Neural progenitor cell (in vitro differentiated cells): ENCODE measurements around the gene HHAT. TPM values are rescaled to one million over a fixed set of nuclear protein-coding genes. Genes with fewer than 3 reads are reported as not detected.

Experiments
- DNase-seq: peaks from one replicate; pipeline ENCODE4 v3.0.0-alpha.2; 2016; ENCODE audit warnings: low spot score
- H2AFZ ChIP-seq: fragments of 200-600 bp; sonication (generic); replicated peaks from 2 replicates; pipeline ENCODE4 v1.6.1; 2016; ENCODE audit warnings: antibody characterized with exemption
- H3F3A ChIP-seq: fragments of 200-600 bp; sonication (generic); 2 replicates; pipeline ENCODE4 v1.6.1; 2016; ENCODE audit warnings: antibody characterized with exemption, low read depth
- H3K27ac ChIP-seq: fragments of 200-600 bp; sonication (generic); 2 replicates; pipeline ENCODE4 v1.5.1; 2016; ENCODE audit warnings: mild to moderate bottlenecking
- H3K27me3 ChIP-seq: fragments of 200-600 bp; sonication (generic); 2 replicates; pipeline ENCODE4 v1.6.1; 2016; ENCODE audit warnings: mild to moderate bottlenecking, moderate library complexity
- H3K36me3 ChIP-seq: fragments of 200-600 bp; sonication (generic); 2 replicates; pipeline ENCODE4 v1.5.1; 2016
- H3K4me1 ChIP-seq: fragments of 200-600 bp; sonication (generic); 2 replicates; pipeline ENCODE4 v1.6.1; 2016; ENCODE audit warnings: mixed run types
- H3K4me2 ChIP-seq: fragments of 200-600 bp; sonication (generic); 2 replicates; pipeline ENCODE4 v1.6.1; 2016
- H3K4me3 ChIP-seq: fragments of 200-600 bp; sonication (generic); 2 replicates; pipeline ENCODE4 v1.5.1; 2016
- H3K79me2 ChIP-seq: fragments of 200-600 bp; sonication (generic); 2 replicates; pipeline ENCODE4 v1.6.1; 2016; ENCODE audit warnings: low read depth
- H3K9ac ChIP-seq: fragments of 200-600 bp; sonication (generic); 2 replicates; pipeline ENCODE4 v1.6.1; 2016
- H3K9me3 ChIP-seq: fragments of 200-600 bp; sonication (generic); 2 replicates; pipeline ENCODE4 v1.5.1; 2016; ENCODE audit warnings: low read depth
- H4K20me1 ChIP-seq: fragments of 200-600 bp; sonication (generic); 2 replicates; pipeline ENCODE4 v1.6.1; 2016; ENCODE audit warnings: low read depth
- H3K27ac Mint-ChIP-seq: 3 replicates; pipeline ENCODE4 v1.8.0; 2021; ENCODE audit warnings: mixed read lengths
- H3K27me3 Mint-ChIP-seq: 2 replicates; pipeline ENCODE4 v1.8.0; 2022; ENCODE audit warnings: low read depth, mild to moderate bottlenecking, inconsistent platforms, moderate library complexity, mixed read lengths; ENCODE audit not compliant: insufficient read depth
- H3K36me3 Mint-ChIP-seq: 3 replicates; pipeline ENCODE4 v1.8.0; 2021; ENCODE audit warnings: mixed read lengths
- H3K4me1 Mint-ChIP-seq: 3 replicates; pipeline ENCODE4 v1.8.0; 2021; ENCODE audit warnings: mixed read lengths
- H3K4me3 Mint-ChIP-seq: 3 replicates; pipeline ENCODE4 v1.8.0; 2021; ENCODE audit warnings: mild to moderate bottlenecking, moderate library complexity, mixed read lengths
- H3K9me3 Mint-ChIP-seq: 3 replicates; pipeline ENCODE4 v1.8.0; 2020; ENCODE audit warnings: mixed read lengths
- CTCF ChIP-seq: fragments of 200-600 bp; sonication (generic); IDR thresholded peaks from 2 replicates; pipeline ENCODE4 v1.5.1; 2017; ENCODE audit warnings: antibody characterized with exemption, mild to moderate bottlenecking
- EZH2 ChIP-seq: fragments of 200-600 bp; sonication (generic); IDR thresholded peaks from 2 replicates; pipeline ENCODE4 v1.6.1; 2017; ENCODE audit warnings: antibody characterized with exemption, mild to moderate bottlenecking, moderate library complexity
- EZH2phosphoT487 ChIP-seq: fragments of 200-600 bp; sonication (generic); IDR thresholded peaks from 2 replicates; pipeline ENCODE4 v1.6.1; 2017; ENCODE audit warnings: antibody characterized with exemption
- total RNA-seq: library from RNA; depleted of rRNA; stranded (reverse); fragments of >200 nt; gene quantifications from 2 replicates; pipeline ENCODE4 v1.2.3, GENCODE V29; 2015; ENCODE audit warnings: low replicate concordance

The HHAT gene
- total RNA-seq, 1 donor from 2014 or later, result 10.3 TPM

- Mint-ChIP-seq H3K9me3 (no peaks in the 10 kb centered on the region), H3K27me3 (peaks cover 2% of the 10 kb centered on the region), H3K36me3 (peaks cover 6% of the 10 kb centered on the region), H3K27ac (no peak overlapping the region), H3K4me3 (no peak overlapping the region), H3K4me1 (peaks cover 2% of the 10 kb centered on the region)
- Histone ChIP-seq H3K4me2 (no peak overlapping the region), H3F3A (no peaks in the 10 kb centered on the region), H3K79me2 (no peaks in the 10 kb centered on the region), H3K27me3 (no peaks in the 10 kb centered on the region), H3K9ac (no peak overlapping the region), H3K27ac (no peak overlapping the region), H3K4me3 (no peak overlapping the region), H3K9me3 (no peaks in the 10 kb centered on the region), H4K20me1 (no peaks in the 10 kb centered on the region), H2AFZ (no peak overlapping the region), H3K4me1 (no peaks in the 10 kb centered on the region), H3K36me3 (no peaks in the 10 kb centered on the region)
- TF ChIP-seq EZH2 (no peak), EZH2phosphoT487 (no peak), CTCF (no peak)
- DNase-seq, result no peak
Observed at GRCh38 chr1:210681158-210681557, 352.5 kb downstream of the HHAT start.

- no peak for DNase-seq
- no peak overlapping the region for H3K4me2 ChIP-seq
- H2AFZ ChIP-seq, result no peak overlapping the region
- no peak overlapping the region for H3K4me3 ChIP-seq
- no peak overlapping the region for H3K4me3 Mint-ChIP-seq
- H3K4me1 ChIP-seq, result no peaks in the 10 kb centered on the region
- H3K79me2 ChIP-seq, result no peaks in the 10 kb centered on the region
- TF ChIP-seq CTCF (no peak), EZH2phosphoT487 (no peak), EZH2 (no peak)
- no peak overlapping the region for H3K27ac ChIP-seq
- H3K36me3 Mint-ChIP-seq, result peaks cover 6% of the 10 kb centered on the region
- H3K27ac Mint-ChIP-seq, result no peak overlapping the region
- H3K4me1 Mint-ChIP-seq, result peaks cover 2% of the 10 kb centered on the region
- peaks cover 2% of the 10 kb centered on the region for H3K27me3 Mint-ChIP-seq
- H3K9me3 ChIP-seq, result no peaks in the 10 kb centered on the region
- no peaks in the 10 kb centered on the region for H4K20me1 ChIP-seq
- H3F3A ChIP-seq, result no peaks in the 10 kb centered on the region
- H3K27me3 ChIP-seq, result no peaks in the 10 kb centered on the region
- H3K36me3 ChIP-seq, result no peaks in the 10 kb centered on the region
- H3K9ac ChIP-seq, result no peak overlapping the region
- no peaks in the 10 kb centered on the region for H3K9me3 Mint-ChIP-seq
Observed at GRCh38 chr1:210683403-210684047, 354.8 kb downstream of the HHAT start.

GRCh38 chr1:210684466-210685294 lies 356.0 kb downstream of the HHAT start:
- H3K4me3 ChIP-seq, result no peak overlapping the region
- Mint-ChIP-seq H3K9me3 (no peaks in the 10 kb centered on the region), H3K27me3 (peaks cover 2% of the 10 kb centered on the region), H3K4me1 (peaks cover 2% of the 10 kb centered on the region), H3K36me3 (peaks cover 6% of the 10 kb centered on the region), H3K4me3 (no peak overlapping the region), H3K27ac (peak overlapping the region; percentile 50)
- no peak for DNase-seq
- H4K20me1 ChIP-seq, result no peaks in the 10 kb centered on the region
- H3K27ac ChIP-seq, result no peak overlapping the region
- H3K4me2 ChIP-seq, result no peak overlapping the region
- no peaks in the 10 kb centered on the region for H3F3A ChIP-seq
- TF ChIP-seq EZH2 (no peak), EZH2phosphoT487 (no peak), CTCF (no peak)
- no peaks in the 10 kb centered on the region for H3K27me3 ChIP-seq
- H3K9me3 ChIP-seq, result no peaks in the 10 kb centered on the region
- H2AFZ ChIP-seq, result no peak overlapping the region
- H3K9ac ChIP-seq, result no peak overlapping the region
- no peaks in the 10 kb centered on the region for H3K4me1 ChIP-seq
- H3K79me2 ChIP-seq, result no peaks in the 10 kb centered on the region
- no peaks in the 10 kb centered on the region for H3K36me3 ChIP-seq
